Measurements from ENCODE around the gene IRF2BP2. TPM values are rescaled to one million over a fixed set of nuclear protein-coding genes. Genes with fewer than 3 reads are reported as not detected.

IRF2BP2 gene
- total and polyA plus RNA-seq, 2 of the 13 experiments (the other 11 are each of a cell fraction or from before 2014, with no cell fraction given) = 140 to 147 TPM

GRCh38 chr1:234610666-234611224, 767 bp upstream of the IRF2BP2 start (continued):
- TF ChIP-seq NR2F6 (IDR thresholded peaks at IDR 0.05) = no peak
- TF ChIP-seq NR2F6 (CRISPR knock-in tag; IDR thresholded peaks at IDR 0.05) = no peak
- 0 out of 4 replicates have a peak, but pooled peaks of 1 of the 2 experiments have one; percentile 16 for TF ChIP-seq EP300 (IDR thresholded peaks at IDR 0.05; ENCODE audit: low read depth in 2 of 2, low read length in 2 of 2)
- peak; percentile 2; the same call in 1 of the 2 replicates for TF ChIP-seq EP300 (CRISPR knock-in tag; IDR thresholded peaks at IDR 0.05; ENCODE audit: borderline replicate concordance)
- TF ChIP-seq ZSCAN21 (CRISPR knock-in tag; IDR thresholded peaks at IDR 0.05; ENCODE audit: borderline replicate concordance) = peak; percentile 92
- TF ChIP-seq GABPB1 (CRISPR knock-in tag; IDR thresholded peaks at IDR 0.05) = peak; percentile 50; the same call in 1 of the 2 replicates
- TF ChIP-seq ZBED4 (CRISPR knock-in tag; IDR thresholded peaks at IDR 0.05; ENCODE audit: borderline replicate concordance) = peak; percentile 52; the same call in 1 of the 2 replicates
- TF ChIP-seq MTA3 (CRISPR knock-in tag; IDR thresholded peaks at IDR 0.05) = no peak
- no peak; the same call in 1 of the 2 replicates for TF ChIP-seq ZNF264 (CRISPR knock-in tag; IDR thresholded peaks at IDR 0.05)
- TF ChIP-seq ZNF598 (CRISPR knock-in tag; IDR thresholded peaks at IDR 0.05; ENCODE audit: borderline replicate concordance) = no peak
- 0 out of 2 replicates have a peak, but pooled peaks have one; percentile 58 for TF ChIP-seq ZNF484 (CRISPR knock-in tag; IDR thresholded peaks at IDR 0.05; ENCODE audit: borderline replicate concordance, low read depth)
- no peak; the same call in 1 of the 2 replicates for TF ChIP-seq KDM4B (CRISPR knock-in tag; IDR thresholded peaks at IDR 0.05)
- TF ChIP-seq ZNF782 (CRISPR knock-in tag; IDR thresholded peaks at IDR 0.05; ENCODE audit: borderline replicate concordance) = no peak
- TF ChIP-seq NONO (IDR thresholded peaks at IDR 0.05) = no peak
- TF ChIP-seq NONO (CRISPR knock-in tag; conservative IDR thresholded peaks at IDR 0.05) = peak; percentile 76; the same call in 1 of the 2 replicates
- 0 out of 2 replicates have a peak, but pooled peaks have one; percentile 55 for TF ChIP-seq CSRNP2 (CRISPR knock-in tag; conservative IDR thresholded peaks at IDR 0.05; ENCODE audit: low read depth)
- peak; percentile 91 for TF ChIP-seq FLYWCH1 (CRISPR knock-in tag; IDR thresholded peaks at IDR 0.05)
- TF ChIP-seq HMG20B (CRISPR knock-in tag; conservative IDR thresholded peaks at IDR 0.05) = 0 out of 2 replicates have a peak, but pooled peaks have one; percentile 15
- peak; percentile 25; the same call in 1 of the 2 replicates for TF ChIP-seq PAF1 (CRISPR knock-in tag; IDR thresholded peaks at IDR 0.05)
- no peak for TF ChIP-seq ZNF180 (CRISPR knock-in tag; IDR thresholded peaks at IDR 0.05; ENCODE audit: borderline replicate concordance, low read depth)
- no peak for TF ChIP-seq TRIM24 (CRISPR knock-in tag; IDR thresholded peaks at IDR 0.05)
- TF ChIP-seq ATF7 (IDR thresholded peaks at IDR 0.05) = no peak
- no peak for TF ChIP-seq ATF7 (CRISPR knock-in tag; IDR thresholded peaks at IDR 0.05)
- no peak for TF ChIP-seq AHR (CRISPR knock-in tag; IDR thresholded peaks at IDR 0.05)
- peak; percentile 78; the same call in 1 of the 2 replicates for TF ChIP-seq ZBTB2 (CRISPR knock-in tag; IDR thresholded peaks at IDR 0.05; ENCODE audit: low read depth)

Measured in HepG2 (cell line).